GM23248 (cell line): ENCODE data around the gene KRT222. TPM values are rescaled to one million over a fixed set of nuclear protein-coding genes. Genes with fewer than 3 reads are reported as not detected.

Experiments
- DNase-seq: peaks from one replicate; pipeline ENCODE4 v3.0.0-alpha.2; 2015
- H2AFZ ChIP-seq: fragments of 200-600 bp; sonication (generic); 2 replicates; pipeline ENCODE4 v1.6.1; 2016; ENCODE audit warnings: antibody characterized with exemption
- H3F3A ChIP-seq: fragments of 200-600 bp; sonication (generic); 2 replicates; pipeline ENCODE4 v1.6.1; 2016; ENCODE audit warnings: mild to moderate bottlenecking, antibody characterized with exemption, mixed run types; ENCODE audit not compliant: insufficient read depth
- H3K27ac ChIP-seq: fragments of 200-600 bp; sonication (generic); 2 replicates; pipeline ENCODE4 v1.5.1; 2016; ENCODE audit warnings: mild to moderate bottlenecking
- H3K27me3 ChIP-seq: fragments of 200-600 bp; sonication (generic); replicated peaks from 2 replicates; pipeline ENCODE4 v1.6.1; 2016; ENCODE audit warnings: mild to moderate bottlenecking; ENCODE audit not compliant: insufficient read depth
- H3K36me3 ChIP-seq: fragments of 200-600 bp; sonication (generic); 2 replicates; pipeline ENCODE4 v1.6.1; 2016; ENCODE audit warnings: low read depth, mild to moderate bottlenecking
- H3K4me1 ChIP-seq: fragments of 200-600 bp; sonication (generic); 2 replicates; pipeline ENCODE4 v1.6.1; 2016; ENCODE audit warnings: mild to moderate bottlenecking; ENCODE audit not compliant: insufficient read depth
- H3K4me2 ChIP-seq: fragments of 200-600 bp; sonication (generic); one replicate; pipeline ENCODE4 v1.6.1; 2016; ENCODE audit warnings: mild to moderate bottlenecking; ENCODE audit not compliant: unreplicated experiment
- H3K4me3 ChIP-seq: fragments of 200-600 bp; sonication (generic); 2 replicates; pipeline ENCODE4 v1.5.1; 2016; ENCODE audit warnings: mild to moderate bottlenecking
- H3K79me2 ChIP-seq: fragments of 200-600 bp; sonication (generic); 2 replicates; pipeline ENCODE4 v1.6.1; 2016; ENCODE audit warnings: mild to moderate bottlenecking; ENCODE audit not compliant: insufficient read depth
- H3K9ac ChIP-seq: fragments of 200-600 bp; sonication (generic); 2 replicates; pipeline ENCODE4 v1.6.1; 2016; ENCODE audit warnings: mild to moderate bottlenecking
- H3K9me2 ChIP-seq: fragments of 200-600 bp; sonication (generic); 2 replicates; pipeline ENCODE4 v1.6.1; 2016; ENCODE audit warnings: mixed run types, mild to moderate bottlenecking, moderate library complexity; ENCODE audit not compliant: insufficient read depth
- H3K9me3 ChIP-seq: fragments of 200-600 bp; sonication (generic); one replicate; pipeline ENCODE4 v1.6.1; 2017; ENCODE audit warnings: low read depth
- H4K20me1 ChIP-seq: fragments of 200-600 bp; sonication (generic); 2 replicates; pipeline ENCODE4 v1.6.0; 2016; ENCODE audit not compliant: insufficient read depth
- EZH2 ChIP-seq: fragments of 200-600 bp; sonication (generic); IDR thresholded peaks from 2 replicates; pipeline ENCODE4 v1.6.1; 2018; ENCODE audit warnings: antibody characterized with exemption, mild to moderate bottlenecking; ENCODE audit not compliant: insufficient read depth, poor library complexity, severe bottlenecking
- EZH2phosphoT487 ChIP-seq: fragments of 200-600 bp; sonication (generic); IDR thresholded peaks from 2 replicates; pipeline ENCODE4 v1.6.1; 2018; ENCODE audit warnings: antibody characterized with exemption, moderate library complexity, mild to moderate bottlenecking, low read depth; ENCODE audit not compliant: insufficient read depth
- WGBS, 2 experiments: methylation state at CpG; one replicate each; pipeline ENCODE4 v1.1.6; 2015 to 2017; ENCODE audit warnings: low lambda C conversion rate in 2 of 2, low coverage in 1 of 2; ENCODE audit errors: missing lambda C conversion rate in 2 of 2; 5-methylcytosine and 5-hydroxymethylcytosine counted together
- in situ Hi-C: fragments of 300-500 bp; cut with MboI; formaldehyde crosslinking; loops from 2 replicates; pipeline ENCODE4 v1.15.0; 2020
- polyA plus RNA-seq: library from polyadenylated mRNA; unstranded; fragments of >200 nt; fragmentation: Nextera tagmentation; extraction: Ambion mirVana; gene quantifications from 2 replicates; pipeline ENCODE4 v1.2.1, GENCODE V29; 2016
- total RNA-seq: library from RNA; depleted of rRNA; stranded (reverse); fragments of >200 nt; shearing (Covaris generic); gene quantifications from 2 replicates; pipeline ENCODE4 v1.2.3, GENCODE V29; 2014; rRNA removed

The KRT222 gene
- total and polyA plus RNA-seq, 2 experiments from 2014 or later = not detected

DNA sequence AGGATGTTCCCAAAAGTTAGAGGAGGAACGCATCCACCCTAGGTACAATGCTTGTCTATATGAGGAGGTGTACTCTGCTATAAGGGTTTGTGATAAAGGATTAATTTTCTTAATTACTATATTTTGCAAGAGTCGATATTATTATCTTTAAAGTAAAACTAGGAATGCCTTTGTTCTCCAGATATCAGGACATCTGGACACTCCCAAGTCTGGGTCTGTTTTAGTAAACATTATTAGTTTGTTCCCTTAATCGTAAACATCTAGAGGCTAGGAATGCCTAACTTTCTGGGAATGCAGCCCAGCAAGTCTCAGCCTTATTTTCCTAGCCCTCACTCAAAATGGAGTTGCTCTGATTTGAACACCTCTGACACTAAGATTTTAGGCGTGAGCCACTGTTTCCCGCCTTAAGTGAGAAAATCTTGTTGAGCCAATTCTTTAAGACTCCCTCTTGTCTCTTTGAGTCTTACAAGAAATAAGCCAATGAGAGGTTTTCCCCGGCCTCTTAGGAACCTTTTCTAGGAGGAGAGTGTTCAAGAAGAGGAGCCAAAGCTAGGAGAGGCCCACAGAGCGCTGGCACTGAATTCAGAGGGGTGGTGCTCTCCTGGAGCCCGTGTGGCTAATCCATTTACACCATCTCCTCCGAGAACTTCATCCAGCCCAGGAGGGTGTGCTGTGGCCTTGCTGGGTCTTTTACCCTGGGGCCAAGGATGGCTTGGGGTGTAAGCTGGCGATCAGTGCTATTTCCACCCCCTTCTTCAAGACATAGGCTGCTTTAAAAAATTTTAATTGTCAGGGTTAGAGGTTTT is 58.2 kb downstream of the KRT222 start:
- H3K36me3 ChIP-seq = no peaks in the 10 kb centered on the region
- H3F3A ChIP-seq = no peaks in the 10 kb centered on the region
- no peaks in the 10 kb centered on the region for H3K9me2 ChIP-seq
- WGBS, 2 experiments = 56% methylated on average over 9 to 10 of the region's 10 CpGs
- H3K27ac ChIP-seq = no peak overlapping the region
- TF ChIP-seq EZH2 (no peak), EZH2phosphoT487 (no peak)
- H3K9me3 ChIP-seq = no peaks in the 10 kb centered on the region
- no peak overlapping the region for H3K9ac ChIP-seq
- H3K4me2 ChIP-seq = no peak overlapping the region
- no peaks in the 10 kb centered on the region for H3K79me2 ChIP-seq
- H4K20me1 ChIP-seq = no peaks in the 10 kb centered on the region
- H3K4me1 ChIP-seq = no peaks in the 10 kb centered on the region
- in situ Hi-C loops = loop anchor here (25.0 kb wide), 1 partner anchor 1056 kb away; no protein-coding TSS in a partner anchor
- H2AFZ ChIP-seq = no peak overlapping the region
- DNase-seq = no peak
- H3K4me3 ChIP-seq = no peak overlapping the region
- peaks cover 15% of the 10 kb centered on the region for H3K27me3 ChIP-seq

- no peak overlapping the region for H2AFZ ChIP-seq
- H3K79me2 ChIP-seq = no peaks in the 10 kb centered on the region
- no peaks in the 10 kb centered on the region for H3F3A ChIP-seq
- no peaks in the 10 kb centered on the region for H3K9me3 ChIP-seq
- H3K4me3 ChIP-seq = no peak overlapping the region
- in situ Hi-C loops = loop anchor here (25.0 kb wide), 1 partner anchor 1057 kb away; no protein-coding TSS in a partner anchor
- WGBS, 2 experiments = 73 to 78% methylated on average over 6 of the region's 6 CpGs
- H3K9me2 ChIP-seq = no peaks in the 10 kb centered on the region
- H4K20me1 ChIP-seq = no peaks in the 10 kb centered on the region
- H3K9ac ChIP-seq = no peak overlapping the region
- H3K27me3 ChIP-seq = peaks cover 20% of the 10 kb centered on the region
- H3K36me3 ChIP-seq = no peaks in the 10 kb centered on the region
- DNase-seq = no peak
- H3K27ac ChIP-seq = no peak overlapping the region
- H3K4me1 ChIP-seq = no peaks in the 10 kb centered on the region
- TF ChIP-seq EZH2phosphoT487 (no peak), EZH2 (no peak)
- H3K4me2 ChIP-seq = no peak overlapping the region
Measured at GRCh38 chr17:40605306-40605705, 59.7 kb downstream of the KRT222 start.

Other genes with a start within 250 kb of the KRT222 start
- gene TOP2A, start 247.3 kb downstream of the KRT222 start, total RNA-seq = 71.4 and 75.8 TPM in 2 replicates
- 39.6 and 47.0 TPM in 2 replicates for gene TOP2A, start 247.3 kb downstream of the KRT222 start, polyA plus RNA-seq
- 361 and 408 TPM in 2 replicates for gene IGFBP4, start 221.7 kb downstream of the KRT222 start, total RNA-seq
- gene IGFBP4, start 221.7 kb downstream of the KRT222 start, polyA plus RNA-seq = 1,209 and 1,277 TPM in 2 replicates
- not detected in 2 replicates for gene TNS4, start 163.6 kb downstream of the KRT222 start, total RNA-seq
- gene TNS4, start 163.6 kb downstream of the KRT222 start, polyA plus RNA-seq = 0.20 and 0.44 TPM in 2 replicates
- gene CCR7, start 99.7 kb downstream of the KRT222 start, total RNA-seq = not detected in 2 replicates
- gene CCR7, start 99.7 kb downstream of the KRT222 start, polyA plus RNA-seq = 0.68 and 1.2 TPM in 2 replicates
- 67.4 and 75.8 TPM in 2 replicates for gene SMARCE1, start 17.4 kb downstream of the KRT222 start, total RNA-seq
- 133 and 144 TPM in 2 replicates for gene SMARCE1, start 17.4 kb downstream of the KRT222 start, polyA plus RNA-seq
- gene KRT24, start 38.6 kb upstream of the KRT222 start, total RNA-seq = not detected in 2 replicates
- gene KRT24, start 38.6 kb upstream of the KRT222 start, polyA plus RNA-seq = not detected in 2 replicates
- gene KRT25, start 90.2 kb upstream of the KRT222 start, total RNA-seq = not detected in 2 replicates
- not detected in 2 replicates for gene KRT25, start 90.2 kb upstream of the KRT222 start, polyA plus RNA-seq
- gene KRT26, start 107.0 kb upstream of the KRT222 start, total RNA-seq = not detected in 2 replicates
- not detected in 2 replicates for gene KRT26, start 107.0 kb upstream of the KRT222 start, polyA plus RNA-seq
- not detected in 2 replicates for gene KRT27, start 117.4 kb upstream of the KRT222 start, total RNA-seq
- not detected in 2 replicates for gene KRT27, start 117.4 kb upstream of the KRT222 start, polyA plus RNA-seq
- not detected in 2 replicates for gene KRT28, start 134.8 kb upstream of the KRT222 start, total RNA-seq
- gene KRT28, start 134.8 kb upstream of the KRT222 start, polyA plus RNA-seq = not detected in 2 replicates
- gene KRT10, start 157.4 kb upstream of the KRT222 start, total RNA-seq = 21.8 and 23.3 TPM in 2 replicates
- gene KRT10, start 157.4 kb upstream of the KRT222 start, polyA plus RNA-seq = 141 and 145 TPM in 2 replicates
- gene KRT12, start 202.0 kb upstream of the KRT222 start, total RNA-seq = not detected in 2 replicates
- not detected in 2 replicates for gene KRT12, start 202.0 kb upstream of the KRT222 start, polyA plus RNA-seq
- gene KRT20, start 220.1 kb upstream of the KRT222 start, total RNA-seq = not detected in 2 replicates
- gene KRT20, start 220.1 kb upstream of the KRT222 start, polyA plus RNA-seq = not detected in 2 replicates